ENCODE results near the gene MED9. TPM values are rescaled to one million over a fixed set of nuclear protein-coding genes. Genes with fewer than 3 reads are reported as not detected.

Gene MED9
- total and polyA plus RNA-seq, 12 donors: 8.2 to 41.2 (median 18.4) TPM

- Histone ChIP-seq H3K9me3 (replicated peaks in 1 of 3) (no peaks in the 10 kb centered on the region), H3K27me3 (no peaks in the 10 kb centered on the region), H3K4me1 (replicated peaks in 1 of 2) (peaks cover 0 to 19% of the 10 kb centered on the region in 2 donors), H3K4me3 (no peak overlapping the region), H3K27ac (no peak overlapping the region), H3K36me3 (replicated peaks in 1 of 2) (no peaks in the 10 kb centered on the region)
- no peak for TF ChIP-seq POLR2A (IDR thresholded peaks at IDR 0.05)
- no peak for TF ChIP-seq CTCF (IDR thresholded peaks at IDR 0.05)
- intact Hi-C loops (cut with DNase I): no loop called here
- DNase-seq: no peak
- WGBS, 4 donors: 80 to 84% (median 82%) methylated on average over 2 to 15 of the region's 15 CpGs
Observed at GRCh38 chr17:17540278-17540906, 63.6 kb downstream of the MED9 start.

GRCh38 chr17:17540935-17541639 lies 64.3 kb downstream of the MED9 start:
- H3K36me3 ChIP-seq (replicated peaks in 1 of 2): no peaks in the 10 kb centered on the region
- H3K4me1 ChIP-seq (replicated peaks in 1 of 2): peaks cover 0 to 12% of the 10 kb centered on the region in 2 donors
- intact Hi-C loops (cut with DNase I): no loop called here
- no peak overlapping the region for H3K27ac ChIP-seq
- no peaks in the 10 kb centered on the region for H3K27me3 ChIP-seq
- H3K4me3 ChIP-seq: no peak overlapping the region
- WGBS, 4 donors: 82 to 93% (median 90%) methylated on average over 7 to 23 of the region's 23 CpGs
- TF ChIP-seq CTCF (IDR thresholded peaks at IDR 0.05) (no peak), POLR2A (IDR thresholded peaks at IDR 0.05) (no peak)
- no peaks in the 10 kb centered on the region for H3K9me3 ChIP-seq (replicated peaks in 1 of 3)
- no peak for DNase-seq

- no peaks in the 10 kb centered on the region for H3K36me3 ChIP-seq (replicated peaks in 1 of 2)
- no peak overlapping the region for H3K4me3 ChIP-seq
- DNase-seq: no peak
- H3K27me3 ChIP-seq: no peaks in the 10 kb centered on the region
- H3K9me3 ChIP-seq (replicated peaks in 1 of 3): no peaks in the 10 kb centered on the region
- no peak overlapping the region for H3K27ac ChIP-seq
- peaks cover 0 to 12% of the 10 kb centered on the region in 2 donors for H3K4me1 ChIP-seq (replicated peaks in 1 of 2)
- WGBS, 4 donors: 75 to 94% (median 85%) methylated on average over 2 to 5 of the region's 5 CpGs
- TF ChIP-seq CTCF (IDR thresholded peaks at IDR 0.05) (no peak), POLR2A (IDR thresholded peaks at IDR 0.05) (no peak)
- intact Hi-C loops (cut with DNase I): no loop called here
Observed at GRCh38 chr17:17541640-17542001, 64.8 kb downstream of the MED9 start.

Small RNA genes within 50 kb of the gene (small RNA-seq; reads per million reads assigned to genes)
- 0 reads per million in 2 donors for gene RF00019

Other genes with a start within 250 kb of the MED9 start
- gene FLCN, start 239.8 kb upstream of the MED9 start, total RNA-seq: 100 to 1,000 TPM in 1 of 9 donors, 10 to 100 TPM in 8; 16.4 to 101 (median 34.3) TPM
- 10 to 100 TPM; 10.2 to 45.5 (median 11.9) TPM for gene FLCN, start 239.8 kb upstream of the MED9 start, polyA plus RNA-seq
- 10 to 100 TPM; 39.4 to 83.5 (median 53.6) TPM for gene COPS3, start 195.8 kb upstream of the MED9 start, total RNA-seq
- gene COPS3, start 195.8 kb upstream of the MED9 start, polyA plus RNA-seq: 100 to 1,000 TPM in 1 of 3 donors, 10 to 100 TPM in 2; 18.7 to 140 (median 27.2) TPM
- gene NT5M, start 173.6 kb upstream of the MED9 start, total RNA-seq: 1 to 10 TPM; 1.0 to 4.8 (median 1.7) TPM
- gene NT5M, start 173.6 kb upstream of the MED9 start, polyA plus RNA-seq: 1 to 10 TPM in 2 of 3 donors, under 1 TPM in 1; 0.40 to 4.1 (median 3.7) TPM
- 100 to 1,000 TPM in 1 of 9 donors, 10 to 100 TPM in 6, 1 to 10 TPM in 2; 4.5 to 134 (median 22.3) TPM for gene RASD1, start 19.4 kb downstream of the MED9 start, total RNA-seq
- 10 to 100 TPM in 2 of 3 donors, 1 to 10 TPM in 1; 7.5 to 56.7 (median 14.4) TPM for gene RASD1, start 19.4 kb downstream of the MED9 start, polyA plus RNA-seq
- gene PEMT, start 114.7 kb downstream of the MED9 start, total RNA-seq: 100 to 1,000 TPM in 1 of 9 donors, 10 to 100 TPM in 8; 41.6 to 111 (median 65.1) TPM
- 100 to 1,000 TPM in 1 of 3 donors, 10 to 100 TPM in 2; 19.7 to 141 (median 89.3) TPM for gene PEMT, start 114.7 kb downstream of the MED9 start, polyA plus RNA-seq
- 10 to 100 TPM in 8 of 9 donors, 1 to 10 TPM in 1; 6.9 to 37.3 (median 27.1) TPM for gene RAI1, start 204.5 kb downstream of the MED9 start, total RNA-seq
- gene RAI1, start 204.5 kb downstream of the MED9 start, polyA plus RNA-seq: 10 to 100 TPM in 2 of 3 donors, 1 to 10 TPM in 1; 4.2 to 31.2 (median 14.6) TPM